ENCODE measurements around the gene LAIR2.
"Not testable (repeated sequence)": the region's sequence is repeated elsewhere in the genome, so short reads cannot be mapped to it uniquely, and the experiment has no call there.

Gene LAIR2

GRCh38 chr19:54464630-54465425 lies 37.8 kb upstream of the LAIR2 start:
- DNase-seq, result peak; percentile 92

- DNase-seq, result no peak
Observed at GRCh38 chr19:54465426-54466109, 37.1 kb upstream of the LAIR2 start.

- DNase-seq, result not testable (repeated sequence)
Observed at GRCh38 chr19:54466110-54466480, 36.5 kb upstream of the LAIR2 start.

GRCh38 chr19:54469496-54469934 lies 33.1 kb upstream of the LAIR2 start:
- DNase-seq, result no peak

DNA sequence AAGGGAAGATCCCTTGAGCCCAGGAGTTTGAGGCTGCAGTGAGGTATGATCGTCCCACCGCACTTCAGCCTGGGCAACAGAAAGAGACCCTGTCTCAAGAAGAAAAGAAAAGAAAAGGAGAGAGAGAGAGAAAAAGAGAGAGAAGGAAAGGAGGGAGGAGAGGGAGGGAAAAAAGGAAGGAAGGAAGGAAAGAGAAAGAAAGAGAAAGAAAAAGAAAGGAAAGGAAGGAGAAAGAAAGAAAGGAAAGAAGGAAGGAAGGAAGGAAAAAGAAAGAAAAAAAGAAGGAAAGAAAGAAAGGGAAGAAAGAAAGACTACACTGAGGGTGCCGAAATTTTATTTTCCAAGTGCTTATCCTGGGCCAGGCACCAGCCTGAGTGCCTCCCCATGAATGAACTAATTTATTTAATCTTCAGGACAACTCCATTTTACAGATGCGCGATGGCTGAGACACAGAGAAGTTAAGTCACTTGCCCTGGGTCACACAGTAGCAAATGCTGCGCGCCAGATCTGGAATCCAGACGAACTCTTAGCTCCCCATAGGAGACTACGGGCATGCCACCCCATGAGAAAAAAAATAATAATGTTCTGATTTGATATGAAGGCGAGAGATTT lies 32.2 kb upstream of the LAIR2 start:
- no peak for DNase-seq

- DNase-seq, result no peak
Observed at GRCh38 chr19:54470991-54471782, 31.4 kb upstream of the LAIR2 start.

GRCh38 chr19:54473071-54473891 lies 29.4 kb upstream of the LAIR2 start, which contains the start of gene CDC42EP5:
TSS of gene CDC42EP5 (minus strand) at chr19:54473296. CDS start at chr19:54465547, 7,749 bp downstream.
- no peak for DNase-seq

- no peak for DNase-seq
Observed at GRCh38 chr19:54473892-54474372, 28.7 kb upstream of the LAIR2 start.

DNA sequence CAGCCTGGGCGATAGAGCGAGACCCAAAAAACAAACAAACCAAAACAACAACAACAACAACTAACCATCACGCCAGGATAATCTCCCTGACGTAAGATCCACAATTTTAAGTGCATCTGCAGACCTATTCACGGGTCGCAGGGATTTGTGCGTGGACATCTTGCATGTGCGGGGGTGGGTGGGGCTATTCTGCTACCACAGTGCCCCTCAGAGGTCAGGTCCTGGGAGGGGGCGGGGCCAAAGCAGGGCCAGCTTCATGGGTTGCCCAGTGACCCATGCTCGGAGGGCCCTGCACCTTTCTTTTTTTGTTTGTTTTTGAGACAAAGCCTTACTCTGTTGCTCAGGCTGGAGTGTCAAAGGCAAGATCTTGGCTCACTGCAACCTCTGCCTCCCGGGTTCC lies 26.9 kb upstream of the LAIR2 start:
- DNase-seq, result no peak

- DNase-seq, result no peak
Observed at GRCh38 chr19:54477650-54478049, 25.0 kb upstream of the LAIR2 start.

DNA sequence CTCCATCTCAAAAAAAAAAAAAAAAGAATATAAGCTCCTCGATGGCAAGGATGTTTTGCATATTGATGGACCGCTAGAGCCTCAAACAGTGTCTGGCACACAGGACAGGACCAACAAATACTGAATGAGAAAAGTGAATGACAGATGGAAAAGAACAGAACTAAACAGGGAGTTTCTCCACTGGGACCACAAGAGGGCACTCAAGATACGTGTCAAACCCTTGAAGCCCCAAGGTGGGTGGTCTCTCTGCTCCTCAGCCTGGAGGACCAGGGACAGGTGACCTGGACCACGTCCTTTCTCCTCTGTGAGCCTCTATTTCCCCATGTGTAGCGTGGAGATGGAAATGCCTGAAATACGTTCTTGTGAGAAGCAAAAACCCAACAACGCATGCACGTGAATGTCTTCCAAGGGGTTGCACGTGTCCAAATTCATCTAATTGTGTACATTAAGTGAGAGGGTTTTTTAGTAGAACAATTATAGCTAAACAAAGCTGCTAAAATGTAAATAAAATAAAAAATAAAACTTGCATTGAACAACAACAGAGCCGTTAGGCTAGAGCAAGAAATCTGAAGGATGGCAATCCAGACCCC lies 23.9 kb upstream of the LAIR2 start:
- peak; percentile 55 for DNase-seq

DNA sequence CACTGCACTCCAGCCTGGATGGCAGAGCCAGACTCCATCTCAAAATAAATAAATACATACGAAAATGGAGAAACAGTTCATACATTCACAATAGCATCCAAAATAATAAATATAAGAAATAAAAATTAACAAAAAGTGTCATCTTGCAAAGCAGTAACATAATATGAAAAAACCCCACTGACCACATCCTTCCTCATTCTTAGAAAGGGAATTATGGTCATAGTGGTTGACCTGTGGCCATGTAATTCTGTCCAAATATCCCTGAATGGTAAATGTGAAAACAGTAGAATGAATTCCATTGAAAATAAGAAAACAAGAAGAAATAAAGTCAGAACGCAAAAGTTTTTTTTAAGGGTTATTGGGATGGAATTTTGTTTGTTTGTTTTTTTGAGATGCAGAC lies 22.6 kb upstream of the LAIR2 start:
- DNase-seq, result no peak

GRCh38 chr19:54481326-54481930 lies 21.2 kb upstream of the LAIR2 start:
- peak; percentile 66 for DNase-seq

DNA sequence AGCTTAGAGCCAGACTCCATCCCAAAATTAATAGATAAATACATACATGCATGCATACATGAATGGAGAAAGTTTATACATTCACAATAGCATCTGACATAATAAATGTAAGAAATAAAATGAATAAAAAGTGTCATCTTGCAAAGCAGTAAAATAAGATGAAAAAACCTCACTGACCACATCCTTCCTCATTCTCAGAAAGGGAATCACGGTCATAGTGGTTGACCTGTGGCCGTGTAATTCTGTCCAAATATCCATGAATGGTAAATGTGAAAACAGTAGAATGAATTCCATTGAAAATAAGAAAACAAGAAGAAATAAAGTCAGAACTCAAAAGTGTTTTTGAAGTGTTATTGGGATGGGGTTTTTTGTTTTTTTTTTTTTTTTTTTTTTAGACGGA lies 19.7 kb upstream of the LAIR2 start:
- no peak for DNase-seq

DNA sequence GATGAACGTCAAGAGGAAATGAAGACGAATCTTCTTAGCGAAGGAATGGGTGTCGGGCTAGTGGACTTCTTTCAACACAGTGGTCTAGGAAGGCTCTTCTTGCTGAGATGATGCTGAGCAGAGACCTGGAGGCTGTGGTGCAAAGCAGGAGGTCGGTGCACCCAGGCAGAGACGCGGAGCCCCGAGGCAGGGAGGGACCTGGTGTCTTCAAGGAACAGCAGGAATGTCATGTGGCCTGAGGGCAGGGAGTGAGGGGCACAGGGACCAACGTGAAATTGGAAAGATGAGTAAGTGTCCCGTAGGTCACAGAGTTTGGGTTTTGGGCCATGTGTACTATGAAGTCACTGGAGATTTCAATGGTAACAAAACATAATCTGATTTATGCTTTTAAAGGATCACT lies 18.2 kb upstream of the LAIR2 start:
- no peak for DNase-seq

DNA sequence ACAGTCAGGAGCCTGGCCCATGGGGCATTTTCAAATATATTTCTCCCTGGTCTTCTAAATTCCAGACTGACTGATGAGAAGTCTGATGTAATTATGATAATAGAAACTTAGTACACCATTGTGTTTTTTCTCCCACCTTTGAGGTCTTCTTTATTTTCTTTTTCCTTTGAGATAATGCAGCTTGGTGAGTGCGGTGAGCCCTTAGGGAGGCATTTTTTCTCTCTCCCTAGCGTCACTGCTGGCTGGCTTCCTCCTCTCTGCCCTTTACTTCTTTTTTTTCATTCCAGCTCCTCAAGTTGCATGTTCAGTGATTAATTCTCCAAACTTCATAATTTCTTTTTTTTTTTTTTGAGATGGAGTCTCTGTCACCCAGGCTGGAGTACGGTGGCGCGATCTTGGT lies 16.8 kb upstream of the LAIR2 start:
- DNase-seq, result no peak

- DNase-seq, result no peak
Observed at GRCh38 chr19:54489341-54489740, 13.3 kb upstream of the LAIR2 start.

DNA sequence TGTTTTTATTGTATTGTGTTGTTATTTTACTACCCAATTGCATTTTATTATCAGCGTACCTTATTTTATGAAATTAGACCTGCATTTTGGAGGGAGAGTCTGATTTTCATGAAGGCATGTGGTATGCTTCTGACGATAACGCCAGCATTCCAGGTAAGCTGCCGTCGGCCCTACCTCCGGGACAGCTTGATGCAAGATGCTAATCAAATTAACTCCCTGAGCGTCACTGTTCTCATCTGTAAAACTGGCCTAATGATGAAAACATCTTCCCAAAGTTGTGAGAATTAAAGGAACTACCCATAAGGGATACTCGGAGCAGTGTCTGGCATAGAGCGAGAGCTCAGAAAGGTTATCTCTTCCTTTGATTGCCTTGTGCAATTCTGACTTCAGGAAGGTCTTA lies 12.9 kb upstream of the LAIR2 start:
- no peak for DNase-seq

- no peak for DNase-seq
Observed at GRCh38 chr19:54492568-54492967, 10.1 kb upstream of the LAIR2 start.

DNA sequence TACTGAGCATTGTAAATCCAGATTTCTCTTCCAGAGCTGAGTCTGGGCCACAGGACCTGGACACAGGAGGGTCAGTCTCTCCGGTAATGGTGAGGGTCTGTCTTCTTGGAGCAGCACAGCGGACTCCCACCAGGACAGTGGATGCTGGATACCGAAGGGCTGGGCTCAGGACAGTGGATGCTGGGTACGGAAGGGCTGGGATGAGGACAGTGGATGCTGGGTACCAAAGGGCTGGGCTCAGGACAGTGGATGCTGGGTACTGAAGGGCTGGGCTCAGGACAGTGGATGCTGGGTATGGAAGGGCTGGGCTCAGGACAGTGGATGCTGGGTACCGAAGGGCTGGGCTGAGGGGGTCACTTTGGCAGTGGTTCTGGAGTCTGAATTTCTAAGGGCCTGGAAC lies 9.6 kb upstream of the LAIR2 start:
- DNase-seq, result not testable (repeated sequence)

GRCh38 chr19:54493967-54494585 lies 8.6 kb upstream of the LAIR2 start:
- DNase-seq, result no peak

Data from activated CD8-positive, alpha-beta memory T cell treated with anti-CD3 and anti-CD28 coated beads, Interleukin-2, amount 50 U/mL, for 48 hours (primary cell).